T-helper 2 cell (primary cell): ENCODE results near the gene POLR2H.

Experiments used
- DNase-seq, 5 experiments: peaks; one replicate each; pipeline versions ENCODE4 v3.0.0 to v3.0.0-alpha.2; 2012 to 2022

POLR2H gene

DNA sequence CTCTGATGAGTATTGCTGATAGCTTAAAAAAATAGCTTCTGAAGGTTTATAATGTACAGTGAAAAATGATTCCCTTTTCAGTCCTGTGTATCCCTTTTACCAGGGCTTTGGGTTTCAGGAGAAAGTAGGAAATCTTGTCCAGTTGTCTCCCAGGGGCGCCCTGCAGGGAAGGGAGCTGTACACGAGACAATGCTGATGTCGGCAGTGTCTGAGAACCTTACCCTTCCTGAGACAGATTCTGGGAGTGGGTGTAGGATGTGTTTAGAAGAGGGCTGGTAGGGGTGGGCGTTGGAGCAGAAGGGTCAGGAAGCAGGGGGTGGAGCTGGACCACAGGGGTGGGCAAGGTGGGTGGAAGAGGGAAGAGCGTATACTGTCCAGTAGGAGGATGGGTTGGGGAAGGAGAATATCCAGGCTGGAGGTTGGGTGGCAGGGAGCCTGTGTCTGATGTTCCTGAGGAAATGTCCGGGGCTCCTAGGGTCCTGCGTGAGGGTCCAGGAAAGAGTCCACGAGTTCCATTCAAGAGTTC, 10.8 kb downstream of the POLR2H start:
- DNase-seq = no peak

DNA sequence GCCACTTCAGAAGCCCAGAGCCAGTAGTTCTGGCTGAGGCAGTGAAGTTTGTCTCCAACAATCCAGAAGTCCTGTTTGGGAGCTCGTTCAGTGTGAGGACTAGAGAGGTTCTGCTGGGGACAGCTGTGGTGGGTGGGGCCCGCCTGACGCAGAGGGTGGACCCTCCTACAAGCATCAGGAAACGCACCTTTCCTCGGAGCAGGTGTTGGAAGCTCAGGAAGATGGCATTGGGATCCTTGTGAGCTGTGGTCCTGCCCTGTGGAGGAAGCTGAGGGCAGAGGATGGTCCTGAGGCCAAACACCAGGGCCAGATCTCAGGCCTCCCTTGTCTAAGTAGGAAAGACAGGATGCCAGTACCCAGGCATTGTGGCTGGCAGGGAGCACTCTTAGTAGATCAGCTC, 11.4 kb downstream of the POLR2H start:
- DNase-seq = no peak

DNA sequence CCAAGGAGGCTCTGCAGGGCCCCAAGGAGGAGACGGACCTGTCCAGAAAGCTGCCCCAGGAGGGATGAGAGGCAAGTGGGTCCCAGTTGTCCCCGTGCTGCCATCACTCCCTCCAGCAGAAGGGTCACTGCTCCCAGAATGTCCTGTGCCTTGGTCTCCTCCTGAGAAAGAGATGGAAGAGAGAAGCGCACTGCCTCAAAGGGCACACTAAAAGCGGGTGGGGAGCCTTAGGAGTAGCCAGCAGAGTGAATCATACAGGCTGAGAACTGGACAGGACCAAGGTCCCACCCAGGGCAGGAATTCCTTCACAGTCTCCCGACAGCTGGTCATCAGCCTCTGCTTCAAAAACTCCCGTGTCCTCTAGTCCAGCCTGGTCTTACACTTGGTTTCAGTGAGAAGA, 11.9 kb downstream of the POLR2H start:
- DNase-seq = no peak

DNA sequence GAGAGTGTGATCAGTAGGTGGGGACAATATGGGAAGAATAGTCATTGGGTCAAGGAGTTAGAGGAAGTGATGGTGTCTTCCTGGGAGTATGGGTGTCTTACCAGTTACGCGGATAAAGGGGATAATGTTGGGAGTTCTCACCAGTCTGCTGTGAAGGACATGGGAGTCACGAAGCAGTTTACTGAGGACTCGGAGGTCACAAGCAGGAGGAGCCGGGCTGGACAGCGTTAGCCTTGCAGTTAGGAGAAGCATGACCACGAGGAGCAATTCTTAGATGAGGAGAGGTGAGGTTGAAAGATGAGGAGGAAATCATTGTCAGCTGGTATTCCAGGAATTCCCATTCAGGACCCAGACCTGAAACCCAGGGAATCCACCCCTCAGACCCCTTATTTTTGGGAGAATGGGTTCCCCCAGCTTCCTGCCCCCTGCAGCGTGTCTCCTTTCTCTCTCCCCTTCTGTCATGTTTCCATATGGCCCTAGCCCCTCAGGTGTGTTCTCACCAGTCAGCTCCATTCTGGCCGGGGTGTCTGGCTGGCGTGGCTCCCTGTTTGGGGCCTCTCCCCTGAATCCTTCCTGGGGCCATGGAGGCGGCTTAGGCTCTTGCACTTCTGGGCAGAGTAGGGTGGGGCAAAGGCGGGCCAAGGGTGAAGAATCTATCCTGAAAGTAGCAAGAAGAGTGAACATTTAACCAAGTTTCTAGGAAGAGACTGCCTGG, 14.4 kb downstream of the POLR2H start:
- no peak for DNase-seq

DNA sequence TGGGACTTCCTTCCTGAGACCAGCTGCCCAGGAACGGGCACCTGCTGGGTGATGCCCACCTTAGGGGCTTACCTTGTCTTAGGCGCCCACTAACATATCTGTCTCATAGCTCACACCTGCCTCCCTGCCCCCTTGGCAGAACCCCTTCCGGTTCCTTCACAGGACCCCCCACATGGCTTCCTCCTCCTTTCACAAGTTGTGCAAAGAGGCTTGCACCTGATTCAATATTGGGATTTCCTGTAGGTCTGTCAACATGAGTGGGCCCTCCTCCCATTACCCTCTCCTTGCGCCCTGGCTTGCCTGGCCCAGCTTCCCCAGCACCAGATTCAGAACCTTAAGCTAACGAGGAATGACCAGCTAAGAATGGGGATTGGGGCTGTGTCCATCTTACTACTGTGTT, 15.9 kb downstream of the POLR2H start:
- no peak for DNase-seq

DNA sequence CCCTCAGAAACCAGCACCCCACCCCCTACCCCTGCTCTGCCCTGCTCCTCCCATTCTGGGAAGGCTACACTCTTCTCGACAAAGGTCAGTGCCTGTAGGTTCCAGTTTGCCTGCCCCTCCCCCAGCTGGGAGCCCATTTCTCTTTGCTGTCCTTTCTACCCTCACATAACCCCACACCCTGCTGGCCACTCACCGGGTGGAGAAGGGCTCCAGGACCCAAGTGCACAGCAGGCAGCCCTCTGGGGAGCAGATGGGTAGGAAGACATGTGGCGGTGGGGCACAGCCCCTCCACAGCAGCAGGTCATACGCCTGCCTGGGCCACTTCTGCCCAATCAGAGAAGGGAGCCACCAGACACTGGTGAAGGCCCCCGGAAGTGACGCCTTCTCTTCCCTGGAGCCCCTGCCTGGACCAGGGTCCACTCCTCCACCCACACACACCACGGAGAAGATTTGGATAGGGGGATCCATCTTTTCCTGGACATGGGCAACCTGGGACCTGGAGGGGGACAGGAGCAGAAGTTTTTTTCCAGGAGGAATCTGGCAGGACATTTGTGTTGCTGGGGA, 16.5 kb downstream of the POLR2H start, which contains the start of gene THPO:
Gene THPO, minus strand, starts transcription at position 326 of the 564 bp plus-strand sequence. CDS start 1,948 bp downstream, outside the sequence.
- no peak for DNase-seq

DNA sequence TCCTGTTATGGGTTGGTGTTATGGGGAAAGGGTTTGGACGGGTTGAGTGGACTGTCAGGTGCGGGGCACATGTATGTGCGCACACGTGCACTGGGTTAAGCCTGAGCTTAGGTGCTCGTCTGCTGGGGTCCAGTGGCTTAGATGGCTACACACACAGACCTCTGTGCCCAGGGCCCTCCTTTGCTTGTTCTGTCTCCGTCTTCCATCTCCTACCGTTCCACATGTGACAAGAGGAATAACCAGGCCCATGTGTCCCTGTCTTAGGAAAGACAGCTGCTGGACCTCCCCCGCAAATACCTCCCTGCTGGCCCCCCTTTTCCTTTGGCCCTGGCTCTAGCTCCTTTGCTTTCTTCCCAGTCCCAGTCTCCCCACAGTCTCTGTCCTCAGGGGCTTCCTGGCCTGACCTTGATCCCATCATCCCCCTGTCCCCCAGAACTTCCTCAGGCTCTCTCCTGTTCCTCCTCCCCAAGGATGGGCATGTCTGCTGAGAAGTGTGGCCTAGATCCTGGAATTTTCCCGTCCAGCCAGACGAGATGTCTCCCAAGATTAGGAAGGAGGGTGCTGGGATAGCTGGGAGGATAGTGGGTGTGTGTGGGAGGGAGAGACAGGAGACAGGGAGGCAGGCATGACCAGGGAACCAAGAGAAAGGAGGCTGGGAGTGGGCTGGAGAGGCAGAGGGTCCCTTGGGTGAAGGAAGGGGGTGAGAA, 17.3 kb downstream of the POLR2H start:
- DNase-seq = no peak

DNA sequence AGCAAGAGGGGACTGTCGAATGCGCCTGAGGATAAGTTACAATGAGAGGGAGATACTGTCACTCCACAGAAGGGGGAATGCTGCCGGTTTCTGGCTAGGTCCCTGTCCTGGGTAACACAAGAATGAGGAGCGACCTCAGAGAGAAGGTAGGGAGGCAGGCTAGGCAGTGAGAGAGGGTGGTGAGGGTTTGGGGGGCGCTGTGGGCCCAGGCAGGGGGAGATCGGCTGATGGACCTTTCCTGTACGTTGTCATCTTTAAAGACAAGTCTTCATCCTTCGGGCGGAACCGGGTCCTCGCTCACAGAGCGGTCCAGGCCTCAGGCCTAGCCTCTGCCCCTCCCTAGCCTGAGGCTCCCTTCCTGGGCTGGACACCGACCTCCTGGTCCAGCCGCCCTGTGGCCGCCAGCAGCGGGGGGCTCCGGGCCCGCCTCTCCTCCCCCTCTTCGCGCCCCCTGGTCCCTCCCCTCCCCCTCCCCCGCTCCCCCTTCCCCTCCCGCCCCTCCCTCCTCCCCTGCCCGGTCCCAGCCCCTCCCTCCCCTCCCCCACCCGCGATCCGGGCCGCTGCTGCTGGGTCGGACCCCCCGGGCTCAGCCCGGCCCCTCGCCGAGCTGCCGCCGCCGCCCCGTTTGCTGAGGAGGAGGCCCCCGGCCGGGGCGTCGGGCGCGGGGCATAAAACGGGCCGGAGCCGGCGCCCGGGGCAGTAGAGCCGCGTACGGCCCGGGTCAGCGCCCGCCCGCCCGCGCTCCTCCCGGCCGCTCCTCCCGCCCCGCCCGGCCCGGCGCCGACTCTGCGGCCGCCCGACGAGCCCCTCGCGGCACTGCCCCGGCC, 18.1 kb downstream of the POLR2H start, which contains the start of gene CHRD:
Gene CHRD, plus strand, starts transcription at position 697 of the 827 bp plus-strand sequence. CDS start 265 bp downstream, outside the sequence.
- DNase-seq = no peak

DNA sequence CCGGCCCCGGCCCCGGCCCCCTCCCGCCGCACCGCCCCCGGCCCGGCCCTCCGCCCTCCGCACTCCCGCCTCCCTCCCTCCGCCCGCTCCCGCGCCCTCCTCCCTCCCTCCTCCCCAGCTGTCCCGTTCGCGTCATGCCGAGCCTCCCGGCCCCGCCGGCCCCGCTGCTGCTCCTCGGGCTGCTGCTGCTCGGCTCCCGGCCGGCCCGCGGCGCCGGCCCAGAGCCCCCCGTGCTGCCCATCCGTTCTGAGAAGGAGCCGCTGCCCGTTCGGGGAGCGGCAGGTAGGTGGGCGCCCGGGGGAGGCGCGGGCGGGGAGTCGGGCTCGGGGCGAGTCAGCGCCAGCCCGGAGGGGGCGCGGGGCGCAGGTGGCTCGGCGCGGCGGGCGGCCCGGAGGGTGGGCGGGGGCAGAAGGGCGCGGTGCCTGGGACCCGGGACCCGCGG, 18.7 kb downstream of the POLR2H start:
- DNase-seq = peak in 1 of 5 experiments; percentile 27

DNA sequence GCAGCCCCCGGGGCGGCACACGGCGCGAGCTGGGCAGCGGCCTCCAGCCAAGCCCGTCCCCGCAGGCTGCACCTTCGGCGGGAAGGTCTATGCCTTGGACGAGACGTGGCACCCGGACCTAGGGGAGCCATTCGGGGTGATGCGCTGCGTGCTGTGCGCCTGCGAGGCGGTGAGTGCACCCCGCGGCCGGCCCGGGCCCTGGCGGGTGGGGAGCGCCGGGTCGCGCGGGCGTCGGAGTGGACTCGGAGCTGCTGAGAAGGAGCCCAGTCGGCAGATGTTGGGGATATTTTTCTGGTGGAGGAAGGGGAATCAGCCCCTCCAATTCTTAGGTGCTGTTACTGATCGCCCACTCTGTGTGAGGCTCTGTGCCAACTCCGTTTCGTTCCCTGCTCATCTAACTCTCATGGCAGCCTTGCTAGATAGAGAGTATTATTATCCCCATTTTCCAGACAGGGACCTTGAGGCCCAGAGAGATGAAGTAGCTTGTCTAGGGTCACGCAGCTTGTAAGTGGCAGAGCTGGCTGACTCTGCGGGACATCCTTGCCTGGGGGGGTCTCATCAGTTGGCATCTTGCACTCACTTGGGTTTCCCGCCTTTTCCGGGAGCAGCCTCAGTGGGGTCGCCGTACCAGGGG, 19.2 kb downstream of the POLR2H start:
- no peak for DNase-seq

DNA sequence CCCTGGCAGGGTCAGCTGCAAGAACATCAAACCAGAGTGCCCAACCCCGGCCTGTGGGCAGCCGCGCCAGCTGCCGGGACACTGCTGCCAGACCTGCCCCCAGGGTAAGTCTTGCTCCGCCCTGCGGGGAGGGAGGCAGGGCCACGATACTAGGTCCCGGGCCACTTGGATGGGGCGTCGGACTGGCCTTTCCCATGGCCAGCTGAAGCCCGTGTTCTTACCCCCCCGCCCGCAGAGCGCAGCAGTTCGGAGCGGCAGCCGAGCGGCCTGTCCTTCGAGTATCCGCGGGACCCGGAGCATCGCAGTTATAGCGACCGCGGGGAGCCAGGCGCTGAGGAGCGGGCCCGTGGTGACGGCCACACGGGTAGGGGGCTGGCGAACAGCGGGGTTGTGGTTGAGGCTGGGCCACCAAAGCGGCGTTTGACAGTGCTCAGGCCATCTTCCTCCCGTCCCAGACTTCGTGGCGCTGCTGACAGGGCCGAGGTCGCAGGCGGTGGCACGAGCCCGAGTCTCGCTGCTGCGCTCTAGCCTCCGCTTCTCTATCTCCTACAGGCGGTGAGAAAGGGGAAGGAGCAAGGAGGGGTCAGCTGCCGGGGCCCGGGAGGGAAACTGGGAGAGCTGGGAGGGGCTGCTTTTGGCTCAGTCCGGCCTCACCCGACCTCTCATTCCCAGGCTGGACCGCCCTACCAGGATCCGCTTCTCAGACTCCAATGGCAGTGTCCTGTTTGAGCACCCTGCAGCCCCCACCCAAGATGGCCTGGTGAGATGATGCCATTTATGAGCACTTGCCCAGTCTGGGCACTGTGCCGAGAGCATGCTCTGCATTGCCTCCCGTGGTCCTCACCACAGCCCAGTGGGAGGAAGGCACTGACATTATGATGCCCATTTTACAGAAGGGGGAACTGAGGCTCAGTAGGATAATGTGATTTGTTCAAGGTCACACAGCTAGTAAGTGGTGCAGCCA, 20.0 kb downstream of the POLR2H start:
- no peak for DNase-seq

DNA sequence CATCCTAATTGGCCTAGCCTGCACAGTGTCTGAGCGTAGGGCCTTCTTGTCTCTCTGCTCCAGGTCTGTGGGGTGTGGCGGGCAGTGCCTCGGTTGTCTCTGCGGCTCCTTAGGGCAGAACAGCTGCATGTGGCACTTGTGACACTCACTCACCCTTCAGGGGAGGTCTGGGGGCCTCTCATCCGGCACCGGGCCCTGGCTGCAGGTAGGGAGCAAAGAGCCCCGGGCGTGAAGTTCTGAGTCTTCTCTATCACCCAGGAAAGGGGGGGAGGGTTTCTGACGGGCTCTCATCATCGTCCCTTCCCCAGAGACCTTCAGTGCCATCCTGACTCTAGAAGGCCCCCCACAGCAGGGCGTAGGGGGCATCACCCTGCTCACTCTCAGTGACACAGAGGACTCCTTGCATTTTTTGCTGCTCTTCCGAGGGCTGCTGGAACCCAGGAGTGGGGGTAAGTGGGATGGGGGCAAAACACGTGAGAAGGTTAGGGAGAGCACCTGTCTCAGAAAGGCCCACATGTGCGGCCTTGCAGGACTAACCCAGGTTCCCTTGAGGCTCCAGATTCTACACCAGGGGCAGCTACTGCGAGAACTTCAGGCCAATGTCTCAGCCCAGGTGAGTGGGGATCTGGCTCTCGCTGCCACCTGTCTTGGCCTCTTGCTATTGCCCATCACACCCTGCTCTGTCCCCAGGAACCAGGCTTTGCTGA, 21.0 kb downstream of the POLR2H start:
- DNase-seq = no peak

DNA sequence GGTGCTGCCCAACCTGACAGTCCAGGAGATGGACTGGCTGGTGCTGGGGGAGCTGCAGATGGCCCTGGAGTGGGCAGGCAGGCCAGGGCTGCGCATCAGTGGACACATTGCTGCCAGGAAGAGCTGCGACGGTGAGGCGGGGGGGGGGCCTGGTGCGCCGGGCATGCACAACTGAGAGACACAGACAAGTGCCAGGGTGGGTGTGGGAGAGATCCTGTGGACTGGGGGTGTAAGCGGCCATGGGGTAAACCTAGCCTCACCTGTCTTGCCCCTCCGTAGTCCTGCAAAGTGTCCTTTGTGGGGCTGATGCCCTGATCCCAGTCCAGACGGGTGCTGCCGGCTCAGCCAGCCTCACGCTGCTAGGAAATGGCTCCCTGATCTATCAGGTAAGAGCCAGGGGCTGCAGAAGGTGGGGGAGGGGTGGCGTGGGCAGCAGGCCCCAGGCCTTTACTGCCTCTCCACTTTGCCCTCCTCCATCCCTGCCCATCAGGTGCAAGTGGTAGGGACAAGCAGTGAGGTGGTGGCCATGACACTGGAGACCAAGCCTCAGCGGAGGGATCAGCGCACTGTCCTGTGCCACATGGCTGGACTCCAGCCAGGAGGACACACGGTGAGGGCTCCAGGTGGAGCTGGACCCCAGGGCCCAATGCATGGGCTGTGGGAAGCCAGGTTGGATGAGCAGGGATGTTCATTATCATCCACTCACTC, 21.7 kb downstream of the POLR2H start:
- no peak for DNase-seq

DNA sequence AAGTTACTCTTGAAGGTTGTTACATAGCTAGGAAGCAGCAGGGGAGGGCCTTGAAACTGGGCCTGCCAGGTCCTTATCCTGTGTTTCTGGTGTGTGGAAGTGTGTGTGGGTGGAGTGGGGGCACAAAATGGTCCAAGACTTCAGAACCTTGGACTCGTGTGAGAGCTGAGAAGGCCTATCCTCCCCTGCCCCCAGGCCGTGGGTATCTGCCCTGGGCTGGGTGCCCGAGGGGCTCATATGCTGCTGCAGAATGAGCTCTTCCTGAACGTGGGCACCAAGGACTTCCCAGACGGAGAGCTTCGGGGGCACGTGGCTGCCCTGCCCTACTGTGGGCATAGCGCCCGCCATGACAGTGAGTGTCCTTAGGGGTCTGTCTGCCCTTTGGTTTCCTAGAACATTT, 22.8 kb downstream of the POLR2H start:
- DNase-seq = no peak

DNA sequence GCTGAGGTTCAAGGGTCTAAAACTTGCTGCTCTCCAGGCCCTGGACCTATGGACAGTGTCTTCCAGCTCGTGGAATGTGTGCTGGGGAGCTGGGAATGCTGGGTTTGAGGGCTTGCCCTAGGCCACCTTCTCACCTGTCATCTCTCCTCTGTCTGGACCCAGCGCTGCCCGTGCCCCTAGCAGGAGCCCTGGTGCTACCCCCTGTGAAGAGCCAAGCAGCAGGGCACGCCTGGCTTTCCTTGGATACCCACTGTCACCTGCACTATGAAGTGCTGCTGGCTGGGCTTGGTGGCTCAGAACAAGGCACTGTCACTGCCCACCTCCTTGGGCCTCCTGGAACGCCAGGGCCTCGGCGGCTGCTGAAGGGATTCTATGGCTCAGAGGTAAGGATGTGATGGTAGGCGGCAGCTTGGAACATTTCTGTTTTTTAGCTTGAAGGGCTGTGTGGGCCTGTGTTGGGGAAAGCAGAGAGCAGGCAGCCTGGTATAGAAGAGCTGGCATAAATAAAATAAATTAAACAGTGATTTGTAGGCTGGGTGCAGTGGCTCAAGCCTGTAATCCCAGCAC, 23.4 kb downstream of the POLR2H start:
- no peak for DNase-seq

DNA sequence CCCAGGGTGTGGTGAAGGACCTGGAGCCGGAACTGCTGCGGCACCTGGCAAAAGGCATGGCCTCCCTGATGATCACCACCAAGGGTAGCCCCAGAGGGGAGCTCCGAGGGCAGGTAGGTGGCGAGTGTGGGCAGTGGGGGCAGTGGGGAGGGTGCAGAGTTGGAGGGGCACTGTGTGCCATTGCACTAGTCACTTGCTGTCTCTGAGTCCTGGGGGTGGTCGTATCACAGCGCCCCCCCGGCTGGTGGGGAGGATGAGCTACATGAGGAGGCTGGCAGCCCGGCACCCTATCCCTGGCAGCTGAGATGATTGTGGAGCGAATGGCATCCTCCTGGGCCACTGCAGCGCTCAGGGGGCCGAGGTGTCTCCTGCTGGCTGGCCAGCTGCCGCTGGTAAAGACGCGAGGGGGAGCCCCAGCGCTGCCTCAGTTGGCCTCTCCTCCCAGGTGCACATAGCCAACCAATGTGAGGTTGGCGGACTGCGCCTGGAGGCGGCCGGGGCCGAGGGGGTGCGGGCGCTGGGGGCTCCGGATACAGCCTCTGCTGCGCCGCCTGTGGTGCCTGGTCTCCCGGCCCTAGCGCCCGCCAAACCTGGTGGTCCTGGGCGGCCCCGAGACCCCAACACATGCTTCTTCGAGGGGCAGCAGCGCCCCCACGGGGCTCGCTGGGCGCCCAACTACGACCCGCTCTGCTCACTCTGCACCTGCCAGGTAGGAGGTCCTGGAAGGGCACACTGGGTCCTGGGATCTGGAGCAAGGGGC, 24.7 kb downstream of the POLR2H start:
- no peak for DNase-seq

DNA sequence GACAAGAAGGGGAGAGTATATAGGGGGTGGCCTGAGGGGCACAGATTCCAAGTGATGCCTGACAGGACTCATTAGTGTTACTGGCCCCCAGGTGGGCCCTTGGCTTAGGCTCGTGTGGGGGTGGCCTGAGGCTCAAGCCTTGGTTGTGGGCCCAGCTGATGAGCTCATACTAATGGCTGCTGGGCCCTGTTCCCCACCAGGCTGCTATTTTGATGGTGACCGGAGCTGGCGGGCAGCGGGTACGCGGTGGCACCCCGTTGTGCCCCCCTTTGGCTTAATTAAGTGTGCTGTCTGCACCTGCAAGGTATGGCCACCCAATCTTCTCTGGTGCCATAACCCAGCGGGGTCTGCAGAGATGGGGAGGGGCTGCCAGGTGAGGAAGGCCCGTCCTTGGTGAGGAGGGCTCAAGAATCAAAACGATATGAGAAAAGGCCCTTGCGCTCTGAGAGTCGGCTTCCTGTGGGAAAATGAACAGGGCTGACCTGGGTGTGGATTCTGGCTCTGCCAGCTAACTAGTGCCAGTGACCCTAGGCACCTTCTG, 25.7 kb downstream of the POLR2H start:
- no peak for DNase-seq
